ENCODE results near the gene FAF1. TPM values are rescaled to one million over a fixed set of nuclear protein-coding genes. Genes with fewer than 3 reads are reported as not detected.
A peak's percentile ranks its signal among the peaks of the same experiment; 100 is the strongest.

Gene FAF1
- total and polyA plus RNA-seq, 9 of the 15 experiments (the other 6 are each of a cell fraction or from before 2014, with no cell fraction given) = 48.7 to 225 (median 118) TPM

GRCh38 chr1:50822035-50822776 is 137.9 kb downstream of the FAF1 start:
- intact Hi-C loops (cut with micrococcal nuclease) = no loop called here
- H3K79me2 ChIP-seq (ENCODE audit: control insufficient read depth, insufficient read depth, low read length) = peaks cover 88% of the 10 kb centered on the region
- no TSS peak for BruUV-seq (replicated peaks)

More at GRCh38 chr1:50822035-50822776, 137.9 kb downstream of the FAF1 start:
- ATAC-seq = peak; percentile 58
- Histone ChIP-seq H3K9me3 (replicated peaks; ENCODE audit: control insufficient read depth, insufficient read depth, low read depth, low read length) (no peaks in the 10 kb centered on the region), H3K27me3 (ENCODE audit: control insufficient read depth in 2 of 2, insufficient read depth in 2 of 2, low read length in 2 of 2) (no peaks in the 10 kb centered on the region), H3K4me3 (no peak overlapping the region), H3K27ac (ENCODE audit: extremely low read depth, low read depth, low read length) (no peak overlapping the region), H3K36me3 (ENCODE audit: control insufficient read depth, insufficient read depth, low read length) (peaks cover under 1% of the 10 kb centered on the region; the same call in 1 of the 3 replicates), H2AFZ (ENCODE audit: low read depth, low read length) (no peak overlapping the region), H4K20me1 (replicated peaks; ENCODE audit: control insufficient read depth, insufficient read depth, low read length) (no peaks in the 10 kb centered on the region; the same call in 1 of the 2 replicates), H3K4me2 (ENCODE audit: insufficient read depth, low read length) (no peak overlapping the region), H3K4me1 (replicated peaks in 1 of 2; ENCODE audit: control insufficient read depth in 2 of 2, insufficient read depth in 2 of 2, low read length in 2 of 2) (no peaks in the 10 kb centered on the region), H3K9ac (ENCODE audit: insufficient read depth in 1 of 2, low read depth in 2 of 2, low read length in 2 of 2) (no peak overlapping the region), H3K9me1 (ENCODE audit: control insufficient read depth, insufficient read depth, low read length) (no peaks in the 10 kb centered on the region)
- DNase-seq (ENCODE audit: extremely low read depth in 1 of 4, low spot score in 3 of 4) = no peak
- no peak for FAIRE-seq
- no peak for TF ChIP-seq CHAMP1 (IDR thresholded peaks at IDR 0.05)
- TF ChIP-seq, protein P1, sequence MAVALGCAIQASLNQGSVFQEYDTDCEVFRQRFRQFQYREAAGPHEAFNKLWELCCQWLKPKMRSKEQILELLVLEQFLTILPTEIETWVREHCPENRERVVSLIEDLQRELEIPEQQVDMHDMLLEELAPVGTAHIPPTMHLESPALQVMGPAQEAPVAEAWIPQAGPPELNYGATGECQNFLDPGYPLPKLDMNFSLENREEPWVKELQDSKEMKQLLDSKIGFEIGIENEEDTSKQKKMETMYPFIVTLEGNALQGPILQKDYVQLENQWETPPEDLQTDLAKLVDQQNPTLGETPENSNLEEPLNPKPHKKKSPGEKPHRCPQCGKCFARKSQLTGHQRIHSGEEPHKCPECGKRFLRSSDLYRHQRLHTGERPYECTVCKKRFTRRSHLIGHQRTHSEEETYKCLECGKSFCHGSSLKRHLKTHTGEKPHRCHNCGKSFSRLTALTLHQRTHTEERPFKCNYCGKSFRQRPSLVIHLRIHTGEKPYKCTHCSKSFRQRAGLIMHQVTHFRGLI (CRISPR knock-in tag; IDR thresholded peaks at IDR 0.05) = no peak
- TF ChIP-seq PURB (CRISPR knock-in tag; IDR thresholded peaks at IDR 0.05; ENCODE audit: low read depth) = no peak
- no peak for TF ChIP-seq HLTF (IDR thresholded peaks at IDR 0.05)
- no peak for TF ChIP-seq ESRRB (CRISPR knock-in tag; IDR thresholded peaks at IDR 0.05; ENCODE audit: borderline replicate concordance)
- TF ChIP-seq E2F4 (CRISPR knock-in tag; IDR thresholded peaks at IDR 0.05; ENCODE audit: low read depth) = no peak
- TF ChIP-seq, protein P2, sequence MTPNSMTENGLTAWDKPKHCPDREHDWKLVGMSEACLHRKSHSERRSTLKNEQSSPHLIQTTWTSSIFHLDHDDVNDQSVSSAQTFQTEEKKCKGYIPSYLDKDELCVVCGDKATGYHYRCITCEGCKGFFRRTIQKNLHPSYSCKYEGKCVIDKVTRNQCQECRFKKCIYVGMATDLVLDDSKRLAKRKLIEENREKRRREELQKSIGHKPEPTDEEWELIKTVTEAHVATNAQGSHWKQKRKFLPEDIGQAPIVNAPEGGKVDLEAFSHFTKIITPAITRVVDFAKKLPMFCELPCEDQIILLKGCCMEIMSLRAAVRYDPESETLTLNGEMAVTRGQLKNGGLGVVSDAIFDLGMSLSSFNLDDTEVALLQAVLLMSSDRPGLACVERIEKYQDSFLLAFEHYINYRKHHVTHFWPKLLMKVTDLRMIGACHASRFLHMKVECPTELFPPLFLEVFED (CRISPR knock-in tag; conservative IDR thresholded peaks at IDR 0.05) = no peak
- no peak for TF ChIP-seq PCBP1 (IDR thresholded peaks at IDR 0.05; ENCODE audit: low read depth, low read length, poor library complexity, severe bottlenecking)
- TF ChIP-seq RFX7 (CRISPR knock-in tag; IDR thresholded peaks at IDR 0.05) = no peak
- no peak for TF ChIP-seq ZNF24 (IDR thresholded peaks at IDR 0.05)
- CTCF ChIA-PET (ENCODE audit: low intra/inter-chr PET ratio) = interaction anchor here (0.6 kb wide), 1 partner anchor 12 kb away, joined by 4 read pairs; no protein-coding TSS in a partner anchor
- in situ Hi-C loops (cut with MboI) = no loop called here
- WGBS (ENCODE audit: insufficient coverage, low coverage, missing lambda C conversion rate) = 92% methylated on average over 3 of the region's 3 CpGs
- POLR2A ChIA-PET = interaction anchor here (1.3 to 1.4 kb wide), 2 partner anchors 9 to 21 kb away, joined by 3 read pairs; no protein-coding TSS in a partner anchor

Measured in K562 (cell line).